Measurements from ENCODE around the gene ZNF514. TPM values are rescaled to one million over a fixed set of nuclear protein-coding genes. Genes with fewer than 3 reads are reported as not detected.
"Not testable (repeated sequence)": the region's sequence is repeated elsewhere in the genome, so short reads cannot be mapped to it uniquely, and the experiment has no call there.

The ZNF514 gene
- total RNA-seq, 1 experiment from 2014 or later, result 20.5 TPM

DNA sequence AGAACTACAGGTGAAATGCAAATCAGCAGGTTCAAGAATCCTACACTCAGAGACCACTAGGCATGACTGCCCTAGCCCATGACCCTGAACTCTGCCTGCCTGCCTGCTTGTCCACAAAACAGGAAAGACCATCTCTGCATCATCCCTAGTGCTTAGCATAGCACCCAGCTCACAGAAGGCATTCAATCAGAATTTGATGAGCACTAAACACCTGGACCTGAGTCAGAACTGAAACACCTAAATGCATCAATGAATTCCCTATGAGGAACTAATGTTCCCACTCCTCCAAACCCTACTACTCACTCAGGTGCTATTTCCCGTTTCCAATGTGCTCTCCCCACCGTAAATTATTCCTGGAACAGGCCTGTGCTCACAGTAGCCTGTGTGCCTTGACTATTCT is 59.7 kb downstream of the ZNF514 start:
- DNase-seq (ENCODE audit: low read depth, low spot score), result no peak
- CTCF ChIA-PET, result no interaction called here

DNA sequence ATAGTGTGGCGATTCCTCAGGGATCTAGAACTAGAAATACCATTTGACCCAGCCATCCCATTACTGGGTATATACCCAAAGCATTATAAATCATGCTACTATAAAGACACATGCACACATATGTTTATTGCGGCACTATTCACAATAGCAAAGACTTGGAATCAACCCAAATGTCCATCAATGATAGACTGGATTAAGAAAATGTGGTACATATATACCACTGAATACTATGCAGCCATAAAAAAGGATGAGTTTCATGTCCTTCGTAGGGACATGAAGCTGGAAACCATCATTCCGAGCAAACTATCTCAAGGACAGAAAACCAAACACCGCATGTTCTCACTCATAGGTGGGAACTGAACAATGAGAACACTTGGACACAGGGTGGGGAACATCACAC is 61.4 kb downstream of the ZNF514 start:
- in situ Hi-C loops (cut with HindIII; ENCODE audit: low pct_unique_long_range_greater_than_20kb, low sequenced_read_pairs); H3K4me1 ChIP-seq (ENCODE audit: control insufficient read depth, insufficient read depth, low read length); CTCF ChIA-PET; ATAC-seq; BruUV-seq (replicated peaks); intact Hi-C loops (cut with micrococcal nuclease; ENCODE audit: unreplicated experiment); H3K27me3 ChIP-seq (ENCODE audit: control insufficient read depth, insufficient read depth, low read length); H3K4me3 ChIP-seq (ENCODE audit: low read depth in 2 of 2, low read length in 2 of 2); DNase-seq (ENCODE audit: low read depth, low spot score); H3K27ac ChIP-seq (ENCODE audit: low read length); H3K9me3 ChIP-seq (ENCODE audit: control insufficient read depth, insufficient read depth, low read depth, low read length): not testable (repeated sequence)
- peaks cover 24% of the 10 kb centered on the region for H3K36me3 ChIP-seq (ENCODE audit: control insufficient read depth, insufficient read depth, low read length)
- POLR2A ChIA-PET, result interaction anchor here (0.7 kb wide), 1 partner anchor 22 kb away, joined by 3 read pairs; no protein-coding TSS in a partner anchor

More for the DNA sequence above, 59.7 kb downstream of the ZNF514 start:
- Histone ChIP-seq H3K36me3 (ENCODE audit: control insufficient read depth, insufficient read depth, low read length) (peaks cover 39% of the 10 kb centered on the region), H3K27me3 (ENCODE audit: control insufficient read depth, insufficient read depth, low read length) (no peaks in the 10 kb centered on the region), H3K4me1 (ENCODE audit: control insufficient read depth, insufficient read depth, low read length) (no peaks in the 10 kb centered on the region), H3K27ac (ENCODE audit: low read length) (no peak overlapping the region), H3K4me3 (ENCODE audit: low read depth in 2 of 2, low read length in 2 of 2) (no peak overlapping the region), H3K9me3 (ENCODE audit: control insufficient read depth, insufficient read depth, low read depth, low read length) (no peaks in the 10 kb centered on the region)
- TF ChIP-seq CTCF (IDR thresholded peaks at IDR 0.05), result no peak
- no peak for TF ChIP-seq REST (IDR thresholded peaks at IDR 0.05; ENCODE audit: insufficient read depth in 1 of 2, low read depth in 2 of 2, low read length in 1 of 2)
- no peak for TF ChIP-seq POLR2AphosphoS5 (IDR thresholded peaks at IDR 0.05; ENCODE audit: low read depth, low read length)
- no peak for TF ChIP-seq TCF7L2 (IDR thresholded peaks at IDR 0.05; ENCODE audit: low read depth, low read length)
- TF ChIP-seq SIN3A (IDR thresholded peaks at IDR 0.05; ENCODE audit: borderline replicate concordance, insufficient read depth, low read depth, low read length), result no peak
- POLR2A ChIA-PET, result no interaction called here
- in situ Hi-C loops (cut with HindIII; ENCODE audit: low pct_unique_long_range_greater_than_20kb, low sequenced_read_pairs), result no loop called here
- BruUV-seq (replicated peaks), result no TSS peak
- no peak for ATAC-seq
- intact Hi-C loops (cut with micrococcal nuclease; ENCODE audit: unreplicated experiment), result no loop called here

Other genes with a start within 250 kb of the ZNF514 start
- gene MAL, start 134.1 kb downstream of the ZNF514 start, total RNA-seq (2021; ENCODE audit: unreplicated experiment), result 1.3 TPM
- gene MRPS5, start 38.0 kb downstream of the ZNF514 start, total RNA-seq (2021; ENCODE audit: unreplicated experiment), result 95.8 TPM
- 5.6 TPM for gene ZNF2, start 6.0 kb upstream of the ZNF514 start, total RNA-seq (2021; ENCODE audit: unreplicated experiment)
- gene ZNF892, start 47.7 kb upstream of the ZNF514 start, total RNA-seq (2021; ENCODE audit: unreplicated experiment), result 8.1 TPM
- 1.4 TPM for gene PROM2, start 114.6 kb upstream of the ZNF514 start, total RNA-seq (2021; ENCODE audit: unreplicated experiment)
- 17.5 TPM for gene KCNIP3, start 137.5 kb upstream of the ZNF514 start, total RNA-seq (2021; ENCODE audit: unreplicated experiment)
- 17.2 TPM for gene FAHD2A, start 242.9 kb upstream of the ZNF514 start, total RNA-seq (2021; ENCODE audit: unreplicated experiment)

Measured in Panc1 (cell line).